ENCODE results near the gene TSPAN3.
A peak's percentile ranks its signal among the peaks of the same experiment; 100 is the strongest.

The TSPAN3 gene

DNA sequence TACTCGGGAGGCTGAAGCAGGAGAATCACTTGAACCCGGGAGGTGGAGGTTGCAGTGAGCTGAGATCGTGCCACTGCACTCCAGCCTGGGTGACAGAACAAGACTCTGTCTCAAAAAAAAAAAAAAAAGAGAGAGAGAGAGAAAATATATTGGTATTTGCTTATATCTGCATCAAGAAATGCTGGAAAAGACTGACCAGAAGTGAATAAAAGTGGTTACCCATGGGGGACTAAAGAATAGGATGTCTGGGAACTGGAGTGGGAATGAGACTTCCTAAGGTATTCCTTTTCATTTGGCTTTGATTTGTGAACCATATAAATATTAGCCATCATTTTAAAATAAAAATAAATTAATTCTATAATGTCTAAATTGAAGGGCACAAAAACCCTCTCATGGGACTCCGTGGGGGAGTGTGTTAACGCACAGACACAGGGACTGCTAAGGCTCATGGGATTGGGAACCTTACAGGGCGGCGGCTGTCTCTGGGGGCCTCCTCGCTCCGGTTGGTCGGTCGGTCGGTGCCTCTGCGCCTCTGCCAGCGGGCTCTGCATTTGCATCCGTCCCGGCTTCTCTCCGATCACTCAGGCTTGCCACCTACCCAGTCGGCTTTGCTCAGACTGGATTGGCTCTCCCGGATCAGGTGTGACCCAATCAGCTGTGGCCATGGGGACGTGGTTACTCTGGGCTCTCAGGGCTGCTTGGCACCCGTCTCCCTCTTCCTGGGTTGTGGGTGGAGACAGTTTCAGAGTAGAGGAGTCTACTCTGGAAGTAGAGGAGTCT is 12.7 kb upstream of the TSPAN3 start:
- DNase-seq, result peak; percentile 77

DNA sequence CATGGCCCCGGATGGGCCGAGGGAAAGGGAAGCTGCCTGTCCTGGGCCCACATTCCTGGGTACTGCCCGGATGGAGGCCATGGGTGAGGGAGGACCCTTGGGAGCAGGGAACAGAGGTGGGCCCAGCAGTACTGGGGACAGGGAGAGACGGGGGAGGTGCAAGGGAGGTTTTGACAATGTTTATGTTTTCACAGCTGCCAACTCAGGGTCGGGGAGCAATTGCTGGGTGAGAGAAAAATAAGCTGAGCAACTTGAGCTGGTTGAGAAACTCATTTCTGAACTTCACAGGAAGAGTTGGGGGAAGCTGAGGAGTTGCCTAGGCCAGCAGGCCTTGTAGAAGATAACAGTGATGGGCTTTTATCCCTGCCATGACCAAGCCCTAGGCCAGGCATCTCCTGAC is 11.1 kb upstream of the TSPAN3 start:
- no peak for DNase-seq

DNA sequence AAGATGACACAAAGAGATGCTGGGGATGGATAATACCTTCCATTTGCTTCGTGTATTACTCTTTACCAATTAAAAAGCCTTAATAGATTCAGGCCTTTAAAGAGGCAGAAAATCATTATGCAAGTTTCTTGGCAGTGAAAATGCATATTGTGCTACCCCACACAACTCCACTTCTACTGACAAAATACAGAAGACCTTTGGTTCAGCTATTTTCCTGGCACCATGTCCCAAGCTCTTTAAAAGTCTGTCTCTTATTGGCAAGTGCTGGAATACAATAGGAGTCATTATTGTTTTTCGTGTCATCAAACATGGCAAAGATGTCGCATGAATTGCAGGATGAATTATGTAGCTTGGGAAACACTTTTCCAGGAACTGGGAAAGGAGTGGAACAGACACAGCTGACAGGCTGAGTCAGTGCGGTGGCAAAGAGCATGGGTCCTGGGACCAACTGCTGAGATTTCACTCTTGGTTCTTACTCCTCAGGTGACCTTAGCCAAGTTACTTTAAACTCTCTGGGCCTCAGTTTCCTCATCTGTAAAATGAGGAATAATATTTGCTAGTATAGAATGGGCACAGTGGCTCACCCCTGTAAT is 5.5 kb upstream of the TSPAN3 start:
- no peak for DNase-seq

DNA sequence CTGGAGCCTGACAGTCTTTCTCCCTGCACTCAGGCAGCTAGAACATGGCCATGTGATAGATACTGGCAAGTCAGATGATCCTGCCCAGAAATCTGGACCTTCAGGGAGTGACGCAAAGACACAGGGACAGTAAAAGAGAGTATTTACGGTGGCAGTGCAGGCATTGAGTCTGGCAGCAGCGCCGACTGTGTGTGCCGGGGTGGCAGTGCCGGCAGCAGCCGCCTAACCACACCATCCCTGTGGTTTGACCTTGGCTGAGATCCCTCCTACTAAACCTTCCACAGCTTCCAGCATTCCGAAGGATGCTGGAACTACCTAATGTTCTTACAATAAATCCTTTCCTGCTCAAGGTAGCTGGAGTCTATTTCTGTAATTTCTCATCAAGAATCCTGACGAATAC is 4.6 kb upstream of the TSPAN3 start:
- no peak for DNase-seq

DNA sequence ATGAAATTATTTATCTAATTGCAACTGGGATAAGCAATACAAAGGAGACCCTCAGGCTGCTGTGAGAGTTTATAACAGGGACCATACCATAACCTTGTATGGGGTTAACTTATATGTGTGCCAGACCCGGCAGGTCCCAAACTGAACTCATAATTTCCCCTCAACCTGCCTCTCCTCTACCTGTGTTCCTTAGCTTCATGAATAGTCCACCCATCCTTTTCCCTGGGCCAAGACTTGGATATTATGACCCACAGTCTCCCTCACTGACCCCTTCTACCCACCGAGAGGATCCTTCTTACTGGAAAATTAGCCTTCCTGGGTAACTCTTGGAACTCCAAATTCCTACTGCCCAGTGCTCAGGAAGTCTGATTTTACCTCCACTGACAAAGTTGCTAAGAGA is 3.4 kb upstream of the TSPAN3 start:
- no peak for DNase-seq

DNA sequence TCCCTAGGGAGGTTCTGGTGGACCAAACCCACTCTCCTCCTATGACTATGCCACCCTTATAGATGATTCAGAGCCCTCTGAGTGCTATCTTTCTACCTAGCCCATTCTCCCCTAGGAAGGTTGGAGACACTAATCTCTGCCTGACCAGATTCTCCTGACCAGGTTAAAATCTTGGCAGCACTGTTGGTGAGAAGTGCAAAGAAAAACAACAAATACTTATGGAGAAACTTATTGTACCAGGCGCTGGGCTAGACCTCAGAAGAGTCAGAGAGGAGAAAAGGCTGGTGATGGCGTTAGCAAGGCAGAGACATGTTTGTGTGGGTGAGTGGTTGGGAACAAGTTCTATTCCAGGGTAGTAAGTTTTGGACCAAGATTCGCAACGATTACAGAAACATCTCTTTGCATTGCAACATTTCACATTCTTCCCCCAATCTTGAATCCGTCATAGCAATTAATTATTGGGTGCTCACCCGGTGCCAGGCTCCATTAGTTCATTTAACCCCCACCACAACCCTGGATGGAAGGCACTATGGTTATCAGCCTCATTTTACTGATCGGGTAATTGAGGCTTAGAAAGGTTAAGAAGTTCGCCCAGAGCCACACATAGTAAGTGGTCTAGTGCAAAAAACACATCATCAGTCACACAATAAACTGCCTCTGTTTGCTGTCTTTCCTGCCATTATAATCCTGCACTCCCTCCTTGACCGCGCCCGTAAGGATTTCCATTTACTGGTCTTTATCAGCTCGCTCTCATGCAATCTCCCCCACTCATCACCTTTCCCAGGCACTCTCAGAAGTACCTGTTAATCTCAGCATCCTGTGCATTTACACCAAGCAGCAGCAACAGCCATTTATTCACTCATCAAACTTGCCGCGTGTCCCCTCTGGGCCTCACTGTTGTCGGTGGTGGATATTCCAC is 655 bp upstream of the TSPAN3 start:
- DNase-seq, result no peak

DNA sequence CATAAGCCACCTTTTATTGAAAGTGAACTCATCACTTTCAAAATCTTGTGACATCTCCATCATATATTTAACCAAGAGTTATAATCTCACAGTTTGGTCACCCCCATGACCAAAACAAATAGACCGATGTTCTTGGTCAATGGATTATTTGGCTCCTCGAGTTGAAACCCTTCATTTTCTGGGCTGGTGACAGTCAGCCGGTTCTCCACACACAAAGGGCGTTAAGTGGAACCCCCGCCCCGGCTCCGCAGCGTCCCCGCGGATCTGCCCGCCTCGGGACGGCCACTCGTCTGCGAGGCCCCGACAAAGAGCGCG is 772 bp downstream of the TSPAN3 start:
- no peak for DNase-seq

DNA sequence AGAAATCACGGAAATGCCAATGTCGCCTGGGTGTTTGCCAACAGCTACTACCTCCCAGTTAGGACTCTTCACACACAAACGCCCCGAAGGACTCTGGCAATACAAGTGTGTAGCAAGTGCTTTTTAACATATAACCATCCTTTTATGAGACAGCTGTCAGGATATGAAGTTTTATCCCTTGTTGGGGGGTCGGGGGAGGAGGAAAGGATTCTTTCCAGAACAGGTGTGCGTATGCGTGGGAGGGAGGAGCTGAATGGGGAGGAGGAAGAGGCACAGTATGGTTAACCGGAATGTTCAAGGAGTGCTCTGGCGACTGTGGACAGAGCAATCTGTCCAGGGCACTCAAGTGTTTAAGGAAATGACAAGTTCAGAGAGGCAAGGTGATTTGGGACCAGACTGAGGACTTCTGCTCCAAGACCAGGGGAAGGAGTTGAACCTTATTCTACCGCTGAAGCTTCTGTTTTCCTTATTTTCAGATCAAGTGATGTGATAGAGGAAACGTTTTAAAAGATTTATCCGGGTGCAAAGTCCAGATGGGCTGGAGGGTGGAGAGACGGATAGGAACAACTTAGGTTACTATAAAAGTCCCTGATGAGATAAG is 1.3 kb downstream of the TSPAN3 start:
- DNase-seq, result no peak

DNA sequence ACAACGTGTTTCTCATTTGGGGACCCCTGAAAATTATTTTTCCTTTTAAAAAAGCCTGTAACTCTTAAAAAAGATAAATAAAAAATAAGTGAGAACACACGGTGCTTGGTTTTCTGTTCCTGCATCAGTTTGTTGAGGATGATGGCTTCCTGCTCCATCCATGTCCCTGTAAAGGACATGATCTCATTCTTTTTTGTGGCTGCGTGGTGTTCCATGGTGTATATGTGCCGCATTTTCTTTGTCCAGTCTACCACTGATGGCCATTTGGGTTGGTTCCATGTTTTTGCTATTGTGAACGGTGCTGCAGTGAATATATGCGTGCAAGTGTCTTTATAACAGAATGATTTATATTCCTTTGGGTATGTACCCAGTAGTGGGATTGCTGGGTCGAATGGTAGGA is 2.3 kb downstream of the TSPAN3 start:
- no peak for DNase-seq

DNA sequence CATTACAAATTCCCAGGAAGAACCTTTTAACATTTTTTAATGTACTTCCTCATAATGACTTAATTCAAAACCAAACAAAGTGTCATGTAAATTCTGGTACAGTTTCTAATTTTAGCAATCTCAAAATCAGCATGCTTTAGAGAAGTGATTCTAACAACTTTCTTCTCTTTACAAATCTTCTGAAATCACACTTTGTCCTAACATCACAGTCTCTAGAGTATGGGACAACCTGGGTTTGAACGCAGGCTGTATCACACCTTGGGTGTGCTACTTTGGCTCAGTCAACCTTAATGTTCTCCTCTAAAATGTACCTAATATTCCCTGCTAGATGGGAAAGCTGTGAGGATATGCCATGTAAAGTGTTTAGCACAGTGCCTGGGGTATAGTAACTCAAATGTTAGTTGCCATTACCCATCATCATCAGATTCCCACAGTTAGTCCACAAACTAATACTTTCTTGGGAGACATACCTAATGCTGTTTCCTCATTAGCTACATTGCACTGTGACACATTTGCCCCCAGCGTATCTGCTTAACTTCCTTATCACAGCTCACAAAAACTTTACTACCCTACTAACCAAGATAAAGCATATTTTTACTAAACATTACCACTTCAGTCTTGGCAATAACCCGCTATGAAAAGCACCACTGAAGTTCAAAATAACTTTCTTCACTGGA is 3.1 kb downstream of the TSPAN3 start:
- no peak for DNase-seq

DNA sequence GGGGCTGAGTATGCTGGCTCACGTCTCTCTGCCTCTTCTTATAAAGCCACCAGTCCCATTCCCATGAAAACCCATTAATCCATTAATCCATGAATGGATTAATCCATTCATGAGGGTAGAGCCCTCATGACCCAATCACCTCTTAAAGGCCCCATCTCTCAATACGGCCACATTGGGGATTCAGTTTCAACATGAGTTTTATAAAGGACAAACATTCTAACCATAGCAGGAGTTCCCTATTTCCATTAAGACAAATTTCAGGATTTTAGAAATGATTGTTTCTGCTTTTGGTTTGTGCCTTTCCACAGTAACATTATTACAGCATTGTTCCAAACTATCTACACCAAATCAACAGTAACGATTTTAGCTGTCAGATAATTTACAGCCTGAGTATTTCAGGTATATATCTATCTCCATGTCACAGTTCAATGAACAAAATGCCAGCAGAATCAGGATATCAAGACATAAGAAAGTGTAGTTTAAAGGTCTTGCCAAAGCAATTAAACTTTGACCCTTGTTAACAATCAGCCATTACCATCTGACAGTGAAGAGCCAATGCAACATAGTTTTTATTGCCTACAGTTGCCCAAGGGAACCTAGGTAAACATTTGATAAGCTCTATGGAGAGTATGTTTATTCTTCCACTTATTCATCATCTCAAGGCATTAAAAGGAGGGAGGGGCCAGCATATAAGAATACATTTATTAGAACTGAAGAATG is 3.8 kb downstream of the TSPAN3 start:
- DNase-seq, result no peak

DNA sequence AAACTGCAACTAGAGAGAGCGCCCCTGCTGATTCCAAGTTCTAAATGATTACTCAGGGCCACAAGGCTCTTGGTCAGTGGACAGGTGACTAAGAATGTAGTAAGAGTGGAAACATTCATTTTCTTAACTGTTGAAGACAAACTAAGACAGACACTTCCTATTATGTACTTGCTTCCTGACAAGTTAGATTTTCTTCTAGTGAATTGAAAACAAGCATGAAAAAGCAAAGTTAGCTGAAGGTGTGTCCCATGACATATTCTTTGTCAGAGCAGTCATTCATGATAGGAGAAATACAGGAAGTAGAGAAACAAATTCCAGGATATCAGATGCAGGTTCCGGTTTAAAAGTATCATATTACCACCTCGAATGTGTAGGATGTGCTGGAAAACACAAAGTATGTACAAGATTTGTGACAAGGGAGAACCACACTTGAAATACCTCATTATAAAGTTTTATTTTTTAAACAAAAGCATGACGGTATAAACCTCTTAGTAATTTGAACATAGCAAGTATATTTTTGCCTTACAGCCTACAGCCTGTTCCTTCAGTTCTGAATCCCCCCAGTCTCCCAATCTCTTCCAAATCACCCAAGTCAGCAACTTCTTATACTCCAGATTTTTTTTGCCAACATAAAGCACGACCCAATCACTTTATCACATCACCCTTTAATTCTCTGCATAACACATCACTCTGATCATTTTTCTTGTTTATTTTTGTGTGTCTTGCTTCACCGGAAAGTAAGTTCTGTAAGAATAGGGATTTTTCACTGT is 6.2 kb downstream of the TSPAN3 start:
- no peak for DNase-seq

DNA sequence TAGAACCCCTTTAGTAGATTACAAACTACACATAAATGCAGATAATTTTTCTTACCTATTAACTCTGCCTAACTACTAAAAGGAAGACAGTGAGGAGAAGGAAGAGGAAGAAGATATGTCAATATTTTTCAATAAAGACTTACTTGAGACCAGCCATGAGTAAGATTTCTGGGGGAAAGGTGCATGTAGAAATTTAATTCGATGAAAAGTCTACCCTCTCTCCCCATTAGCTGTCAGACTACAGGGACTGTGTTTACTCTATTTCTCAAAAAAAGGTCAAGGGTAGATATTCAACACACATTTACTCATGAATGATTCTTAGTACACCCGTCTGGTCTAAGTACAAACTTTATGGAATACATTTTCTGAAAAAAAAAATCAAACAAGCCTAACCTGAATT is 6.8 kb downstream of the TSPAN3 start:
- DNase-seq, result no peak

DNA sequence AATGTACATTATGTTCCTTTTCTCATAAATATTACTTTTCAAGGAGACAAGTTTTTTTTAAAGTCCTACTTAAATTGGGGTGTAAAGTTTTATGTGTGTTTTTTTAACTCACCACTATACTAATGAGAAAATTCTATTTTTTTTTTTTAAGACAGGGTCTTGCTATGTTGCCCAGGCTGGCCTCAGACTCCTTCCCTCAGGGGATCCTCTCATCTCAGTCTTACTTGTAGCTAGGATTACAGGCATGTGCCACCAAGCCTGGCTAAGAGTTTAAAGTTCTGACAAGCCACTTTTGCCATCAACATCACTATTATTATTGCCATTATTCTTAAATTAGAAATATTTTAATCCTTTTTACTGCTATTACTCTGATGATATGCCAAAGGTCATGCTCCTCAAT is 7.7 kb downstream of the TSPAN3 start:
- no peak for DNase-seq

DNA sequence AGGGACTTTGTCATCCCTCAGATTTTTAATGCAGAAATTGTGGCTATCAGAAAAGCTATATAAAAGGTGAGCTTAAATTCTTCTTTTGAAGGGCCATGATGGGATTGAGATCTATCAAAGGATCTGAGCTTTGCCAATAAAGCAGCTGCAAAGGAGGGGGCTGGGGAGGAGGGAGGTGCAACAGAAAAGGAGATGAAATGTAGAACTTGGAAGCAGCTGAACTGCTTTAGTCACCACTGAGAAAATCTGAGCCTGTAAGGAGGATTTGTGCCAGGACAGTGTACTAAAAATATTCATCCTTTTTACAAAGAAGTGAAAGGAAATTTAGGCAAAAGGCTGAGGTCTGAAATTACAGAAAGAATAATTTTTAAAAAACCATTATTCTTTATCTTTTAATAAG is 10.4 kb downstream of the TSPAN3 start:
- DNase-seq, result no peak

DNA sequence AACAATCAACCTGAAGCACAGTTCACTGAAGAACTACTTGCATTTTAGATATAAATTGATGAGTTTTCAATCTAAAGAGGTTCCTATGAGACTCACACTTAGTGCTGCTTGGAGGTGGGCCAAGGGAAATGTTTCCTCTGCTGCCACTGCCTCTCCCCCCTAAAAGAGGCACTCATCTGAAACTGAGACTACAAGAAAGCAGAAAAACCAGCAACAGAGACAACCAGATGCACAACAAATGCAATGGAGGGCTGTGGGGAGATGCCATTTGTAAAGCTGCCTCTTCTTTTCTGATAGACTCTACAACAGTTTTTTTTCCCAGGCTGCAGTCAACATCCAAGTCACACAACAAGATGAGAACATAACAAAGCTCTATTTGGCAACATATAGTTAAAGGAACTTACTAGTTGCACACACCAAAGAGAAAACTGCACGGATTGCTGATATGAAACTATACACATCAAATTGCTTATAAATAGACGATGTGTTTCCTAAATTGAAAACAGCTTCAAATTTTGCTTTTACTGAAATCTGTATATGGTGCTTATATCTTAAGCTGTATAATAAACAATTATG is 11.0 kb downstream of the TSPAN3 start:
- no peak for DNase-seq

DNA sequence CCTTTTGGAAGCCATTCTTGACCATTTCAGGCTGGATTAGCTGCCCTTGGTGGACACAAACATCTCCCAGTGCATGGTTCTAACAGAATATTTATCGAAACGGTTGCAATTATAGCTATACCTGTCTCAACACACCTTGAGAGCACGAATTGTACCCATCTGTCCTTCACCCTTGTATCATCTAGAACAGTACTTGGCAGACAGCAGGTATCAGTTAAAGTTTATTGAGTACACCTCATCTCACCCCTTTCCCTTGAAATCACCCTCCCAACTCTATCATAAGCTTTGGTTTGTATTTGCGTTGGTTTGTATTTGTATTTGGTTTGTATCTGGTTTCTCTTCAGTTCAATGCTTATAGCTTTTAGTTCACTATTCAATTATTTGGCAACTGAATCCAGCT is 12.4 kb downstream of the TSPAN3 start:
- DNase-seq, result no peak

DNA sequence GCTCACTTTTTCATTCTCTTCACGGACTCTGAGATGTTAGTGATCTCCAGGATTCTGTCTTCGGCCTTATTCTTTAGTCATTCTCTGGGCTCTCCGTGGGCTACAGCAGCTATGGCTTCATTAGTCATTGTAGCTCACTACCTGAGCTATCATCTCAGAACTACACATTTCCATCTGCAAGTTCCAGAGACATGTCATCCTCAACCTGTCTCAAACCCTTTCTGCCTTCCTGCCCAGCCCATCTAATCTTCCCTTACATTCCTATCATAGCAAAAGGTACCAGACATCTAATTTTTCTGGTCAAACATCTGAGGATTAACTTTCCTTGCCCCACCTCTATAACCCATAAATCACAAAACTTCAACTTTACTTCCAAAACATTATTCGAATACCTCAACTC is 13.2 kb downstream of the TSPAN3 start:
- DNase-seq, result no peak

DNA sequence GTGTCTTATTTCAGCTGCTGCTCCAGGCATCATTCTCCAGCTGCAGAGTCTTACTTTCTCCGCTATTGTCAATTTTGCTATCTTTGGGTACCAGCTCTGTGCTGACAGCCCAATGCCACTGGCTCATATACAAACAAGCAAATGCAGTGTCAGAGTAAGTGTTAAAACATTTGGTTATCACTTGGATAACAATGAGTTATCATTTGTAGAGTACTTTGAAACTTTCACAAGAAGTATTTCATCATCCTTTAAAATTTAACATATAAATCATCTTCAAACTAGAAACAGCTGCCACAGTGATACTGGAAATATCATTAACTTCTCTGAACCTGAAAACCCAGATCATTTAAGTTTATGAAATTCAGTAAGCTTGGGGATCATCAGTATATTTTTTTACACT is 13.8 kb downstream of the TSPAN3 start:
- DNase-seq, result no peak

DNA sequence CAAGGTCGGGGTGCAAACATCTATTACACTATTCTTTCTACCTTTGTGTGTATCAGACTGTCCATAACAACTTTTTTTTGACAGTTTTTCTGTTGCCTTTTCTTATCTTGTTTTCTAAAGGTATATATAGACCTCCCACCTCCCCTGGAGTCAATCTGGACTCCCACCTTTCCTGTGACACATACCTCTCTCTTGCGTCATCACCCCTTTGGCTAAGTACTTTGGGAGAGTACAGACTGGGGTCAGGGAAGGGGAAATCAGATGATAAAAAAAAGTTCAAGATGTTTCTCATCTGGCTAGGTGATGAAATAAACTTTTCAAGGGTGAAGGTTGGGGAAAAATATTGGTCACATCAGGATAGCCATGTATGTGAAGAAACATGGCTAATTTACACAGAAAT is 17.2 kb downstream of the TSPAN3 start:
- no peak for DNase-seq

DNA sequence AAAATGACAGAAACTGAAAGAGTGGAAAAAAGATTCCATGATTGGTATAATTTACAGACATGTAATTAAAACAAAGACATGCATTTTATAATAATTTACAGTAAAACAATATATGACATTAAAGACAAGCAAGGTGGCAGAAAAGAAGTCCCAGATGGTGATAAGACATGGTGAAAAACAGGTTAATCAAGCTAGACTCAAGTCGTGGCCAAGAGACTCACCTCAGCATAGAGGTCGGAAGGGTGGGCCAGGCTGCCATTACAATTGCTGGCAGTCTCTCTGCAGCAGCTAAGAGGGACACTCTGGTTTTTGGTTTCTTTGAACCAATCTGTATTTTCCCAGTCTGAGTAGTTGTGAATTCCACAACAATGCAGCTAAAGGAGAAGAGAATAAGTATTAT is 18.4 kb downstream of the TSPAN3 start:
- DNase-seq, result no peak
